GM21381 (cell line): ENCODE measurements around the gene ALDH3B2.
A peak's percentile ranks its signal among the peaks of the same experiment; 100 is the strongest.
"Not testable (repeated sequence)": the region's sequence is repeated elsewhere in the genome, so short reads cannot be mapped to it uniquely, and the experiment has no call there.

Source experiments
- ATAC-seq: cut with Tn5 transposase; IDR thresholded peaks from one replicate; pipeline ENCODE4 v1.9.1; 2021; ENCODE audit warnings: mild to moderate bottlenecking, moderate library complexity; ENCODE audit not compliant: unreplicated experiment

The ALDH3B2 gene

GRCh38 chr11:67632175-67632981 lies 42.0 kb downstream of the ALDH3B2 start:
- ATAC-seq: no peak

DNA sequence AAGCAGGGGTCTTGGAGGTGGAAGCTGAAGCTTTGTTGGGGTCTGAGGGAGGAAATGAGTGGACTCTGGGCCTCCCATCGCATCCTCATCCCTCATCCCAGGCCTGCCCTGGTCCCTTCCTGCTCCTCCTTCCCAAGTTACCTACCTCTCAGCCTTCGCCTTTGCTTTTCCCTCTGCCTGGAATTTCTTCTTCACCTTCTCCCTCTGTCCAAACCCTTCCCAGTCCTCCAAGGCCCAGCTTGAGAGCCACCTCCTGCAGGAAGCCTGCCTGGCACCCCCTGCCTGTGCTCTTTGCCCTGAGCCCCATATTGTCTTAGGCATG lies 42.6 kb downstream of the ALDH3B2 start:
- no peak for ATAC-seq

GRCh38 chr11:67631411-67631810 lies 43.0 kb downstream of the ALDH3B2 start:
- no peak for ATAC-seq

DNA sequence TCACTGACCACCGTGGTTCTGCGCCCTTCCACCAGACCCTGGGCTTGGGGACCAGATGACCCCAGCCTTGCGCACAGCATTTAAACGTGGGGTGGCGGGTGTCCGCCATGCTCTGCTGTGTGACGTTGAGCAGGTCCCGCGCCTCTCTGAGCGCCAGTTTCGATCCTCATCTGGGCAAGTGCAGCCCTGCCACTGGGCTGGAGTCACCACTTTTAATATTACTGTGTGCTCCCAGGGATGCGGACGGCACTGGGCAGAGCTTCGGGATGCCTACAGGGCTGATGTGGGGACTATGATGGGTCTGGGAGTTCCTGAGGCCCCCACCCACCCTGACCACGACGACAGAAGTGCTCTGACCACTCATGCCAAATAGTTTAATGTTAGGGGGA lies 43.5 kb downstream of the ALDH3B2 start:
- no peak for ATAC-seq

- ATAC-seq: peak; percentile 55
Observed at GRCh38 chr11:67630228-67630942, 44.0 kb downstream of the ALDH3B2 start.

DNA sequence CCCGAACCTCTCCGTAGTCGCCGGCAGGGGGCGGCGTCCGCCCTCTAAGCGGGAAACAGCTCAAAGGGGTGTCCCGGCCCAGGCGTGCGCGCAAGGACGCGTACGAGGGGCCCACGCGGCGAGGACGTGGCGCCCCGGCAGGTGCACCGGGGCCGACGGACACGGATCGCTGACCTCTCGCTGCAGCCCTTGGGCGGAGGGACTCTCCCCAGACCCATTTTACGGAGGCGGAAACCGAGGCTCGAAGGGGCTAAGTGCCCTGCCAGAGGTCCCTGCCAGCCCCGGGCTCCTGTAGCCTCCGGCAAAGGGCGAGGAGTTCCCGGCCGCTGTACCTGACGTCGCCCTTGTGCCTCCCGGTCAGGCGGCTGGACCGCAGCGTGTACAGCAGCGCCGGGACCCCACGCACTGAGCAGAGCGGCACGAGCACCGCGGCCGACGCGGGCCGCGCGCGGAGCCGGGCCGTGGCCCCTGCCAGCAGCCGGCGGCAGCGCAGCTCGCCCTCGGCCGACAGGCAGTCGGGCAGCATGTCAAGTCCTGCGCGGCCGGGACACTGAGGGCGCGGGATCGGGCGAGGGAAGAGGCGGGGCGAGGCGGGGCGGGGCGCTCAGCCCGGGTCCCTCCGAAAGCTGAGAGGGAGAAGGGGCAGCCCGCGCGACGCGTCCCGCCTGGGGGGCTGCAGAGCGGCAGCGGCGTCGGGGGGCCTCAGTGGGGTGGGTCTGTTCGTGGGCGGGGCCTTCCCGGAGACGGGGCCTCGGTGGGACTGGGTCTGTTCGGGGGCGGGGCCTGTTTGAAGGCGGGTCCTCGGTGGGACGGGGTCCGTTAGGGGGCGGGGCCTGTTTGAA lies 44.8 kb downstream of the ALDH3B2 start, which contains the start of gene NUDT8:
NUDT8 (minus strand) TSS at position 552 of the 842 bp plus-strand sequence; CDS start at position 526, 26 bp downstream.
- ATAC-seq: peak; percentile 42

DNA sequence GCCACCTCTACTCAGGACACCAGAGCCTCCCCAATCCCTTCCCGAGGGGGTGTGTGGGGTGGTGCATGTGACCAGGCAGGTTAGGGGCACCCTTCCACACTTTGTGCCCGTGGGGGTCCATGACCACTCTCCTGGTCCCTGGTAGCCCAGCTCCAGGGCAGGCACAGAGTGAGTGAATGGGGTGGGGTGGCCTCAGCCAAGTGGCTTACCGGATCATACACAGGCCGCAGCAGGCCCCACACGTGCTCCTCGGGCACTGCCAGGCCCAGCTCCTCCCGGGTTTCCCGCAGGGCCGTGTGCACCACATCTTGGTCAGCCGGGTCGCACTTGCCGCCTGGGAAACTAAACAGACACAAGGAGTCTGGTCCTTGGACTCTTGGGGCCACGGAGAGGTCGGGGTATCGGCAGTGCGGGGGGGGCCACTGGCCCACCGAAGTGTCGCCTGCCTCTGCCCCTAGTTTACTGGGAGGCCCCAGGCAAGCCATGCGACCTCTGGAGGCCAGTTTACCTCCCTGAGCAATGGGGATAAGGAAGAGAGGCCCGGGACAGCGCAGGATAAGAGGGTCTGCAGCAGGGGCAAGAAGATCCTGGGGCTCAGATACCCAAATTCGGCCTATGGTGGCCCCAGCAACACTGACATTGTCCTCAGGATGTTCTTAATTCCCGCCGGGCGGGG lies 45.6 kb downstream of the ALDH3B2 start:
- ATAC-seq: no peak

DNA sequence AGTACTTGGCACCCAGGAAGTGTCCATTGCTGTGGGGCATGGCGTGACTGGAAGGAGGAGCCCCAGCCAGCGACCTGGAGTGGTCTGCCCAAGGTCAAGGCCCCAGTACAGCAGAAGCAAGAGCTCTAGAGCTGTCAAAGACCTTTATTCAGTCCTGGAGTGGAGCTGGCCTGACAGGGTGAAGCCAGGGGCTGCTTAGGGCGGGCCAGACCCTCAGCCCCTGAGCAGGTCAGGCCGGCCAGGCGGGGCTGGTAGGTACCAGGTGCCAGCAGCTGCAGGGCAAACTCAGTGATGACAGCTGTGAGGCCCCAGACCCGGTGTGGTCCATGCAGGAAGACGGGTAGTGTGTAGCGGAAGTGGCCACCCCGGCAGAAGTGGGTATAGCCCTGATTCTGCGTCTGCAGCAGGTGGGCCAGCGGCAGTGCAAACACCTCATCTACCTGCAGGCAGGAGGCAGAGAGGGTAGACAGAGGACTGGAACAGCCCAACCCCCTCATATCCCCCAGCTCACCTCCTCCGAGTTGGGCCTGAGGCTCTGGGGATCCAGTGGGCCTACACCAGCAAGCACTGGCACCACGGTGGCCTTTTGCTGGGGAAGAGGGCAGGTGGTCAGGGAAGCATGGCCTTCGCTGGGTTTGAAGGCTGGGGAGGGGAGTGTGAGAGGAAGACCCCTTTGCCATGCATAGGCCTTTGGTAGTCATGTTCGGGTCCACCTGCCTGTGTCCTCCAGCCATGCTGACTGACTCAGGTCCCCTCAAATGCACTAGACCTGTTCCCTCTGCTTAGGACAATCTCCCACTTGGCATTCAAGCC lies 46.4 kb downstream of the ALDH3B2 start:
- ATAC-seq: no peak

DNA sequence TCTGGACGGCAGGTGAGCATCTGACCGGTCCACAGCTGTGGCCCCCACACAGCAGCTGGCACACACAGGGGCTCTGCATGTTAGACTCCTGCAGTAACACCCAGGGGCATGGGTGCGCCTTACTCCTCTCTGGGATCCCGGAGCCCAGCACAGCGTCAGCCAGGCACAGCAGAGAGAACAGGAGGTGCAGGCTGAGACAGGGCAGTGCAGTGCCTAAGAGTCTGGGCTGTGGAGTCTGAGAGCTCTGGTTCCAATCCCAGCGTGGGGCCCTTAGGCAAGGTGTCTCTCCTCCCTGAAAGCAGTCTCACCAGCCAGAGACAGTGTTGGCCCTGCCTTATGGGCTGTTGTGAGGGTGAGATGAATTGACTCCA lies 47.0 kb downstream of the ALDH3B2 start:
- no peak for ATAC-seq

- no peak for ATAC-seq
Observed at GRCh38 chr11:67626970-67627369, 47.5 kb downstream of the ALDH3B2 start.

- ATAC-seq: not testable (repeated sequence)
Observed at GRCh38 chr11:67626131-67626833, 48.1 kb downstream of the ALDH3B2 start.

DNA sequence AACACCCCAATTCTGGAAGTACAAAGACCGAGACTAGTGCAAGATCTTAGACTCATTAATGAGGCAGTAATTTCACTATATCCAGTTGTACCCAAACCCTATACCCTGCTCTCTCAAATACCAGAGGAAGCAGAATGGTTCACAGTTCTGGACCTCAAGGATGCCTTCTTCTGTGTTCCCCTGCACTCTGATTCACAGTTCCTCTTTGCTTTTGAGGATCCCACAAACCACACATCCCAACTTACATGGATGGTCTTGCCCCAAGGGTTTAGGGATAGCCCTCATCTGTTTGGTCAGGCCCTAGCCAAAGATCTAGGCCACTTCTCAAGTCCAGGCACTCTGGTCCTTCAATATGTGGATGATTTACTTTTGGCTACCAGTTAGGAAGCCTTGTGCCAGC lies 50.6 kb downstream of the ALDH3B2 start:
- ATAC-seq: not testable (repeated sequence)

GRCh38 chr11:67622905-67623304 lies 51.5 kb downstream of the ALDH3B2 start:
- ATAC-seq: not testable (repeated sequence)

DNA sequence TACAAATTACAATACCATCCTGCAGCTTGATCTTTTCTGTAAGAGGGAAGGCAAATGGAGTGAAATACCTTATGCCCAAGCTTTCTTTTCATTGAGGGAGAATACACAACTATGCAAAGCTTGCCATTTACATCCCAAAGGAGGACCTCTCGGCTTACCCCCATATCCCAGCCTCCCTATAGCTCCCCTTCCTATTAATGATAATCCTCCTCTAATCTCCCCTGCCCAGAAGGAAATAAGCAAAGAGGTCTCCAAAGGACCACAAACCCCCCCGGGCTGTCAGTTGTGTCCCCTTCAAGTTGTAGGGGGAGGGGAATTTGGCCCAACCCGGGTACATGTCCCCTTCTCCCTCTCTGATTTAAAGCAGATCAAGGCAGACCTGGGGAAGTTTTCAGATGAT lies 52.5 kb downstream of the ALDH3B2 start:
- not testable (repeated sequence) for ATAC-seq

DNA sequence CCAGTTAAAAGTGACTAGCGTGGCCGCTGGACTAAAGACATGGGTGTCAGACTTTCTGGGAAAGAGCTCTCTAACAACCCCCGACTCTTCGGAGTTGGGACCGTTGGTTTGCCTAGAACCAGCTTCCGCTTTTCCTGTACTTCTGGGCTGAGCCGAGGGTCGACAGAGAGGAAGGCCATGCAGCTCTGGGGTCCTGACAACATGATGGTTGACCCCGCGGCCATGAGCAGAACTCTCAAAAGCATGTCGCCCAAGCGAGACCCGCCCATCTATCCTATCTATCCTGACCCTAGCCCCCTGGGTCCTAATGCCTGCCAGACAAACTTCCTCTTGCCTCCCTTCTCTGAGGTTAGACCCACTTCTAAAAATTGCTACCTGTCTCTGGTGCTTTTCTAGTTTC lies 53.8 kb downstream of the ALDH3B2 start:
- not testable (repeated sequence) for ATAC-seq

GRCh38 chr11:67619683-67620618 lies 54.5 kb downstream of the ALDH3B2 start:
- ATAC-seq: not testable (repeated sequence)

DNA sequence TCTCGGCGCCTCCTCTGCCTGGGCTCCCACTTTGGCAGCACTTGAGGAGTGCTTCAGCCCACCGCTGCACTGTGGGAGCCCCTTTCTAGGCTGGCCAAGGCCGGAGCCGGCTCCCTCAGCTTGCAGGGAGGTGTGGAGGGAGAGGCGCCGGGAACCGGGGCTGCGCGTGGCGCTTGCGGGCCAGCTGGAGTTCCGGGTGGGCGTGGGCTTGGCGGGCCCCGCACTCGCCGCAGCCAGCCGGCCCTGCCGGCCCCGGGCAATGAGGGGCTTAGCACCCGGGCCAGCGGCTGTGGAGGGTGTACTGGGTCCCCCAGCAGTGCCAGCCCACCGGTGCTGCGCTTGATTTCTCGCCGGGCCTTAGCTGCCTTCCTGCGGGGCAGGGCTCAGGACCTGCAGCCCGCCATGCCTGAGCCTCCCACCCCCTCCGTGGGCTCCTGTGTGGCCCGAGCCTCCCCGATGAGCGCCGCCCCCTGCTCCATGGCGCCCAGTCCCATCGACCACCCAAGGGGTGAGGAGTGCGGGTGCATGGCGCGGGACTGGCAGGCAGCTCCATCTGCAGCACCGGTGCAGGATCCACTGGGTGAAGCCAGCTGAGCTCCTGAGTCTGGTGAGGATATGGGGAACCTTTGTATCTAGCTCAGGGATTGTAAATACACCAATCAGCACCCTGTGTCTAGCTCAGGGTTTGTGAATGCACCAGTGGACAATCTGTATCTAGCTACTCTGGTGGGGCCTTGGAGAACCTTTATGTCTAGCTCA lies 55.3 kb downstream of the ALDH3B2 start:
- not testable (repeated sequence) for ATAC-seq
